Endothelial cell of umbilical vein (primary cell): ENCODE results near the gene LINC00237. TPM values are rescaled to one million over a fixed set of nuclear protein-coding genes. Genes with fewer than 3 reads are reported as not detected.

Experiments used
- BruUV-seq: library from RNA; stranded (reverse); fragments of 400-500 nt; replicated peaks from 2 replicates; lab custom pipeline; 2021; lab: Mats Ljungman, UMichigan
- CTCF ChIA-PET: fragments of 300-600, 350-600 bp; sonication (Branson Sonifier 250); formaldehyde crosslinking; loops from one replicate; lab custom pipeline; 2021; ENCODE audit warnings: antibody characterized with exemption, inconsistent platforms; lab: Charles Lee
- POLR2A ChIA-PET: fragments of 300-600, 350-600 bp; sonication (Branson Sonifier 250); formaldehyde crosslinking; loops from one replicate; lab custom pipeline; 2021; ENCODE audit warnings: antibody characterized with exemption, inconsistent platforms; lab: Charles Lee
- DNase-seq: peaks from one replicate; pipeline ENCODE4 v3.0.0-alpha.2; 2011; ENCODE audit warnings: low read depth, low spot score
- FAIRE-seq: peaks from 2 replicates; lab custom pipeline; 2011; peaks lifted over from hg19 to GRCh38; lab: Jason Lieb, UNC
- H2AFZ ChIP-seq: 2 replicates; pipeline ENCODE4 v1.6.0; 2012; ENCODE audit warnings: low read depth, low read length, control low read depth, inconsistent platforms
- H3K27ac ChIP-seq: 2 replicates; pipeline ENCODE4 v1.5.1; 2011; ENCODE audit warnings: low read depth, mild to moderate bottlenecking, control low read depth, low read length, moderate library complexity; ENCODE audit not compliant: insufficient read depth
- H3K27me3 ChIP-seq, 2 experiments: 2 replicates each; pipeline versions ENCODE4 v1.6.0 to v1.6.1; 2011; ENCODE audit warnings: low read length in 2 of 2, mixed read lengths in 1 of 2; ENCODE audit not compliant: control insufficient read depth in 2 of 2, insufficient read depth in 2 of 2
- H3K36me3 ChIP-seq, 2 experiments: 2 replicates in 1 of 2; 3 replicates in 1 of 2; pipeline ENCODE4 v1.5.1; 2011; ENCODE audit warnings: low read length in 2 of 2, mild to moderate bottlenecking in 1 of 2, moderate library complexity in 1 of 2; ENCODE audit not compliant: control insufficient read depth in 2 of 2, insufficient read depth in 2 of 2; ENCODE audit errors: extremely low read depth in 1 of 2
- H3K4me1 ChIP-seq: 3 replicates; pipeline ENCODE4 v1.5.1; 2011; ENCODE audit warnings: mild to moderate bottlenecking, low read length; ENCODE audit not compliant: control insufficient read depth, insufficient read depth; ENCODE audit errors: extremely low read depth
- H3K4me2 ChIP-seq: 2 replicates; pipeline ENCODE4 v1.6.1; 2011; ENCODE audit warnings: low read length, control low read depth, mixed read lengths; ENCODE audit not compliant: insufficient read depth
- H3K4me3 ChIP-seq, 3 experiments: fragments of 200-600 bp in 1 of 3; sonication (generic), shearing (Covaris generic) in 1 of 3; replicated peaks in 1 of 3; 2 replicates each; pipeline ENCODE4 v1.5.1; 2011 to 2016; ENCODE audit warnings: control low read depth in 3 of 3, low read length in 3 of 3, mild to moderate bottlenecking in 2 of 3, inconsistent platforms in 1 of 3, low read depth in 1 of 3, moderate library complexity in 1 of 3; ENCODE audit not compliant: insufficient read depth in 1 of 3
- H3K79me2 ChIP-seq: 2 replicates; pipeline ENCODE4 v1.6.0; 2012; ENCODE audit warnings: low read length, inconsistent platforms; ENCODE audit not compliant: control insufficient read depth, insufficient read depth
- H3K9ac ChIP-seq: replicated peaks from 2 replicates; pipeline ENCODE3; 2011; ENCODE audit warnings: low read length, control low read depth; ENCODE audit not compliant: insufficient read depth; ENCODE audit errors: extremely low read depth
- H3K9me1 ChIP-seq: replicated peaks from 3 replicates; pipeline ENCODE4 v1.6.0; 2011; ENCODE audit warnings: mild to moderate bottlenecking, low read length; ENCODE audit not compliant: control insufficient read depth, insufficient read depth; ENCODE audit errors: extremely low read depth
- H3K9me3 ChIP-seq: replicated peaks from 2 replicates; pipeline ENCODE4 v1.5.1; 2012; ENCODE audit warnings: low read length, inconsistent platforms; ENCODE audit not compliant: control insufficient read depth, insufficient read depth
- H4K20me1 ChIP-seq: replicated peaks from 2 replicates; pipeline ENCODE3; 2011; ENCODE audit warnings: mild to moderate bottlenecking, low read length; ENCODE audit not compliant: control insufficient read depth, insufficient read depth; ENCODE audit errors: extremely low read depth
- CTCF ChIP-seq, 2 donors: IDR thresholded peaks; 1 replicate in 1 of 2; 2 replicates in 1 of 2; pipeline ENCODE4 v1.5.1; 2011; ENCODE audit warnings: low read length in 2 of 2, mild to moderate bottlenecking in 2 of 2, moderate library complexity in 2 of 2, control low read depth in 1 of 2, inconsistent platforms in 1 of 2, low read depth in 1 of 2; ENCODE audit not compliant: insufficient read depth in 1 of 2; ENCODE audit errors: extremely low read depth in 1 of 2
- EZH2 ChIP-seq: IDR thresholded peaks from 2 replicates; pipeline ENCODE4 v1.6.1; 2012; ENCODE audit warnings: borderline replicate concordance, low read depth, mild to moderate bottlenecking, moderate library complexity, low read length, inconsistent platforms; ENCODE audit not compliant: severe bottlenecking
- FOS ChIP-seq: IDR thresholded peaks from 2 replicates; pipeline ENCODE4 v1.6.1; 2011; ENCODE audit warnings: mild to moderate bottlenecking, low read length, moderate library complexity, borderline replicate concordance; ENCODE audit not compliant: insufficient read depth
- GATA2 ChIP-seq: IDR thresholded peaks from 2 replicates; pipeline ENCODE4 v1.7.0; 2011; ENCODE audit warnings: low read depth, mild to moderate bottlenecking, moderate library complexity, mixed read lengths, low read length; ENCODE audit not compliant: insufficient read length, insufficient read depth
- JUN ChIP-seq: IDR thresholded peaks from 2 replicates; pipeline ENCODE4 v1.6.1; 2011; ENCODE audit warnings: borderline replicate concordance, low read depth; ENCODE audit not compliant: insufficient read length, insufficient read depth
- MYC ChIP-seq: IDR thresholded peaks from one replicate; pipeline ENCODE4 v1.6.1; 2011; ENCODE audit warnings: mild to moderate bottlenecking, low read depth, low read length
- POLR2A ChIP-seq: IDR thresholded peaks from 2 replicates; pipeline ENCODE4 v1.6.1; 2012; ENCODE audit warnings: low read depth, mild to moderate bottlenecking, control low read depth, low read length
- POLR2AphosphoS5 ChIP-seq: IDR thresholded peaks from 2 replicates; pipeline ENCODE4 v1.6.1; 2012; ENCODE audit warnings: low read depth, mild to moderate bottlenecking, control low read depth, low read length, moderate library complexity; ENCODE audit not compliant: insufficient read depth
- dilution Hi-C: fragments of 300-500 bp; cut with MboI; formaldehyde crosslinking; loops from one replicate; pipeline ENCODE4 v1.15.0; 2019; ENCODE audit warnings: low sequenced_read_pairs; ENCODE audit not compliant: extremely low pct_ligation_motif_present
- intact Hi-C: fragments of 100-400 bp; cut with micrococcal nuclease; formaldehyde crosslinking; loops from one replicate; pipeline ENCODE4 v1.10.0; 2022
- polyA plus RNA-seq, 4 experiments: library from polyadenylated mRNA; depleted of rRNA in 3 of 4; stranded (reverse) in 3 of 4; unstranded in 1 of 4; fragments of >200 nt; gene quantifications; 2 replicates each; pipeline versions ENCODE4 v1.2.1 to v1.2.3, GENCODE V29; 2011 to 2012; ENCODE audit warnings: missing spikeins in 1 of 4
- total RNA-seq: library from RNA; stranded (reverse); gene quantifications from 2 replicates; pipeline ENCODE4 v1.2.3, GENCODE V29; 2021
- TF ChIP-seq, protein P1 (sequence below): IDR thresholded peaks from 2 replicates; pipeline ENCODE4 v1.6.1; 2011; ENCODE audit not compliant: insufficient read depth, insufficient read length

Gene LINC00237
- total and polyA plus RNA-seq, 2 donors (not counting 3 experiments of a cell fraction or from before 2014, with no cell fraction given) = not detected

GRCh38 chr20:21124190-21124589 is 18.0 kb upstream of the LINC00237 start:
- intact Hi-C loops = loop anchor here (2.0 to 10.0 kb wide), 4 partner anchors 23 to 271 kb away; partner anchors contain the start of gene NKX2-4

More at GRCh38 chr20:21124190-21124589, 18.0 kb upstream of the LINC00237 start:
- H3K36me3 ChIP-seq = no peaks in the 10 kb centered on the region
- TF ChIP-seq MYC (no peak), CTCF (IDR thresholded peaks at IDR 0.05; ENCODE audit: extremely low read depth in 1 of 2, insufficient read depth in 1 of 2, low read depth in 1 of 2, low read length in 2 of 2) (no peak), FOS (no peak), POLR2A (no peak), EZH2 (no peak), JUN (no peak), POLR2AphosphoS5 (no peak), GATA2 (no peak)
- TF ChIP-seq, protein P1, sequence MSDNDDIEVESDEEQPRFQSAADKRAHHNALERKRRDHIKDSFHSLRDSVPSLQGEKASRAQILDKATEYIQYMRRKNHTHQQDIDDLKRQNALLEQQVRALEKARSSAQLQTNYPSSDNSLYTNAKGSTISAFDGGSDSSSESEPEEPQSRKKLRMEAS = no peak
- no peaks in the 10 kb centered on the region for H4K20me1 ChIP-seq
- no peak for FAIRE-seq
- no peaks in the 10 kb centered on the region for H3K9me1 ChIP-seq
- no TSS peak for BruUV-seq
- no peak for DNase-seq
- dilution Hi-C loops = no loop called here
- H3K4me1 ChIP-seq = peaks cover 13% of the 10 kb centered on the region
- H3K79me2 ChIP-seq = no peaks in the 10 kb centered on the region
- ChIA-PET CTCF (no interaction called here), POLR2A (no interaction called here)
- peaks cover 0 to 4% of the 10 kb centered on the region in 2 experiments for H3K27me3 ChIP-seq
- no peak overlapping the region for H3K27ac ChIP-seq
- H3K4me2 ChIP-seq = no peak overlapping the region
- H2AFZ ChIP-seq = no peak overlapping the region
- no peak overlapping the region for H3K9ac ChIP-seq
- H3K4me3 ChIP-seq = no peak overlapping the region
- no peaks in the 10 kb centered on the region for H3K9me3 ChIP-seq
